A204.1 (cell line): ENCODE data around the gene LDLRAP1.

Source experiments
- FAIRE-seq: peaks from 2 replicates; lab custom pipeline; 2012; peaks lifted over from hg19 to GRCh38; lab: Jason Lieb, UNC

Gene LDLRAP1

DNA sequence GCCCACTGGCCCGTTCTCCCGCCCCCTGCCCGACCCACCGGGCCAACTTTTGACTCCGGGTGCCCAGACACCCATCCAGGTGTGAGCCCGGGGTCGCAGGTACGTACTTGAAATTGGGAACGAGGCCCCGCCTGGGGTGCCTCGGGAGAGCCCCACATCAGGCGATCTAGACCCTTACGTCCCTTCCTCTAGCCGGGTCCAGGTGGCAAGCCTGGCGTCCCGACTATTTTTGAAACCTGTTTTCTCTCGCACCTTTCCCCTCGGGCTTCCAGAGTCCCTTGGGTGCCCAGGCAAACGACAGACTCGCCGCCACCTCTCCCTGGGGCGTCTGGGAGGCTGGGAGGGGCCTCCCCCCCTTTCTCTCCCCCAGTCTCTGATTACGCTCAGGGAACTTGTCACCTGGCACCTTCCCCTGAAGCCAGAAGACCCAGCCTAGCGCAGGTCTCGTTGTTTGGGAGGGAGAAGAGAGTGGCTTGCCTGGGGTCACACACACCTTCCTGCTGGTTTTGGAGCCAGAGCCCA lies 898 bp downstream of the LDLRAP1 start:
- no peak for FAIRE-seq

DNA sequence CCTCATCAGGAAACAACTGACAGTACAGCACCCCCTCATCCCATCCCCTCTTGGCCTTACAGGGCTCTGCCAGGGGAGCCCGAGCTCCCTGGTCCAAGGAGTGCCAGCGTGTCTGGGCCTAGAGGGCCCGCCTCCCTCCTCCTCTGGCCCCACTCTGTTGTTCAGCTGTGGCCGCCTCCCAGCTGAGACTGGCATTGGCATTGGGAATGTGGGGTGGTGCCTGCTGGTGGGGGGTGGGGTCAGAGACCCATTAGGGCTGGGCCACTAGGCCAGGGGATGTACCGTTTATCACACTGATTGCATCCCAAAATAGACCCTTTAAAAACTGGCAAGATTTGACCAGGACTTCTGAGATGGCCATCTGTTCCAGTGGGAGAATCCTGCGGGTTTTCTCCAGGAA lies 1.4 kb downstream of the LDLRAP1 start:
- no peak for FAIRE-seq

- FAIRE-seq = no peak
Observed at GRCh38 chr1:25545767-25546166, 2.4 kb downstream of the LDLRAP1 start.

GRCh38 chr1:25546193-25546592 lies 2.8 kb downstream of the LDLRAP1 start:
- FAIRE-seq = no peak

DNA sequence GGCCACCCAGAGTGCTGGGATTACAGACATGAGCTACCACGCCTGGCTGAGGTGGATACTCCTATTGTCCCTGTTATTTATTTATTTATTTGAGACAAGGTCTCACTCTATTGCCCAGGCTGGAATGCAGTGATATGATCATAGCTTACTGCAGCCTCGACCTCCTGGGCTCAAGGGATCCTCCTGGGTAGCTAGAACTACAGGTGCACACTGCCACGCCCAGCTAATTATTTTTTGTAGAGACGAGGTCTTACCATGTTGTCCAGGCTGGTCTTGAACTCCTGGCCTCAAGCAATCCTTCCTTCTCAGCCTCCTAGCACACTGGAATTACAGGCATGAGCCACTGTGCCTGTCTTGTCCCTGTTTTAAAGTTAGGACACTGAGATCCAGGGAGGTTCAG lies 5.2 kb downstream of the LDLRAP1 start:
- FAIRE-seq = no peak

DNA sequence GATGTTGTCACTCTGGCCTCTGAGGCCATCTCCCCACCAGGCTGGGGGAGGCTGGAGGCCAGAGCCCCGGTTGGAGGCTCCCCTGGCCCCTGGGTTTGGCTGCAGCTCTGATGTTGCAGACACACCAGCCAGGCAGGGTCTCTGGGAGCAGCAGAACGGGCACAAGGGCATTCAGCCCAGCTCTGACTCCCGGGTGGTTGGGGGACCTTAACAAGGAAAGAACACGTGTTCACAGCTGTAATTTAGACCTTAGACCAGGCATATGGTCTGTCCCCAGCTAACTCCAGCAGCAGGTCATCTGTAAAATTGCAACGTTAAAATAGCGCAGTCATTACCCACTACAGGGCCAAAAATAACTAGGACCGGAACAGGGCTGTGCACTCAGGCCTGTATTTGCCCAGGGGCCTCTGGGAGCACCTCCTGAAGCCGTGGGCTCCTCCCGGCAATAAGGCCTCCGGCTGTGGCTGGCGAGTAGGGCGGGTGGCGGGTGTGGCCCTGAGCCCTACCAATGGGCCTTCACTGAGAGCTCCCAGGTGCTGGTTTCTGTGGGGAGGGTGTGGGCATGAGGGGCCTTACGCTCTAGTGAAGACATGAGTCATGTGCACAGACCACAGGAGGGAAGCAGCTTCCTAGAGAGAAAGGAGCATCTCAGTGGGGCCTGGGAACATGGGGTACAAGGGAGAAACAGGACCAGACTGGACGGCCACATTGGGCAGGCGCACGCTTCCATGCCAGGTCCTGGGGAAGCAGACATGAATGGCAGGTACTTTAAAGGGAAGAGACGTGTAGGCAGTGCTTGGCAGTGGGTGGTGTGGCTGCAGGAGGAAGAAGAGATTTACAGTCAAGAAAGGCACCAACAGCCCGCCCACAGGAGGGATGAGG lies 6.1 kb downstream of the LDLRAP1 start:
- FAIRE-seq = no peak

DNA sequence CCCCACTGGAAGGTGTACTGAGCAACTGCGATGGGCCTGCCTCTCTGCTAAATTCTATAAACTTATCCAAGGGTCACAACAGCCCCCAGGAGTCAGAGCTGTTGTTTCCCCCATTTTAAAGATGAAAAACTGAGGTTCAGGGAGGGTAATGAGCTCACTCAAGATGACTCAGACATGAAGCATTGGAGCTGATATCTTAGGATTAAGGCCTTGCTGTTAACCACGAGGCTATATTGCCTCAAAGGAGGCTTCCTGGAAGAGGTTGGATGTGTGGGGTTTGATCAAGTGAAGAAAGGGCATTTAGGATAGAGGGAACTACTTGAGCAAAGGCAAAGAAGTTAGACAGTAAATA lies 6.7 kb downstream of the LDLRAP1 start:
- FAIRE-seq = no peak

GRCh38 chr1:25550683-25551310 lies 7.4 kb downstream of the LDLRAP1 start:
- FAIRE-seq = no peak

DNA sequence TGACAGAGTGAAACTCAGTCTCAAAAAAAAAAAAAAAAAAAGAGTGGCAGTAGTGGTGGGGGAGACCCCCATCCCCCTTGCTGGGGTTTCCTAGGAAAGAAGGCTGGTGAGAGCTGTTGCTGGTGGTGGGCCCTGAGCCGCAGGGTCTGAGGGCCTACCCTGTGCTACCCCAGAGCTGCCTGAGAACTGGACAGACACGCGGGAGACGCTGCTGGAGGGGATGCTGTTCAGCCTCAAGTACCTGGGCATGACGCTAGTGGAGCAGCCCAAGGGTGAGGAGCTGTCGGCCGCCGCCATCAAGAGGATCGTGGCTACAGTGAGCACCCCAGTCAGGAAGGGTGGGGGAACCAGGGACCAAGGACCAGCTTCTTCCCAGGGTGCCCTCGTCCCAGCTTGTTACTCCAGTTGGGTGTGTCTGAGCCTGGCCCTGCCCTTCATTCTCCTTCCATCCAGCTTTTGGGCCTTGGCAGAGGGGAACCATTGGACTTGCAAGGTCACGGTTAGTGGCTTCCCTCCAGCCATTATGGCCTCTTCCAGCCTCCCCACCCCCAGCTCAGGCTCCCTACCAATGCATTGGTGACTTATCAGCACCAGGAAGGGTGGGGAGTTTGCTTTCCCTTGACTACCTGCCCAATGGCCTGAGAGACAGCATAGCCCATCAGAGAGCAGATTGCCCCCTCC lies 10.5 kb downstream of the LDLRAP1 start:
- FAIRE-seq = no peak

DNA sequence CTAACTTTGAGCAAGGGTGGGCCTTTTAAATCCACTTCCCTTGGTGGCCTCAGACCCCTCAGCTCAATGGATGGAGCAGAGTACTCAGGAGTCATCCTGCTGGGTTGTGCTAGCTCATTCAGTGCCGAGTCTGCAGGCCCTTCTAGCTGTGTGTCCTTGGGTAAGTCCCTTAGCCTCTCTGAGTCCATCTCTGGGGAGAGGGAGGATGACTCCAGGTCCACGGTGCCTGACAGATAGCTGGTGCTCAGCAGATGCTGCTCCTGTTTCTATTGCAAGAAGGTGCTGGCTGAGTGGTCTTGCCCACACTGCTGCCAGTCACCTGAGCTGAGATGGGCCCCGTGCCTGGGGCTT lies 11.0 kb downstream of the LDLRAP1 start:
- no peak for FAIRE-seq

- no peak for FAIRE-seq
Observed at GRCh38 chr1:25554886-25555752, 11.7 kb downstream of the LDLRAP1 start.

DNA sequence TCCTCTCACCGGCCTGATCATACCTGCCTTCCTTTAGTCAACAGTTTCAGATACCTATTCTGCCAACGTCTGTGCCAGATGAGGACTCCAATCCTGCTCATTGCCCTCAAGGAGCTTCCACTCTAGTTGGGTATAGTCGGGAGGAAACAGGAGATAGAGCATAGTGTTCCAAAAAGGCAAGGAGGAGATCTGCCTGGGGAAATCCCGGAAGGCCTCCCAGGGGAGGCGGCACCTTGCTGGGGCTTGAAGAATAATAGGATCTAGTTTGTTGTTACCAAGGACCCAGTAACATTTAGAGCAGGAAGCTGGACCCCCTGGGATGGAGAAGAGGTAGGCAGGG lies 12.3 kb downstream of the LDLRAP1 start:
- no peak for FAIRE-seq

DNA sequence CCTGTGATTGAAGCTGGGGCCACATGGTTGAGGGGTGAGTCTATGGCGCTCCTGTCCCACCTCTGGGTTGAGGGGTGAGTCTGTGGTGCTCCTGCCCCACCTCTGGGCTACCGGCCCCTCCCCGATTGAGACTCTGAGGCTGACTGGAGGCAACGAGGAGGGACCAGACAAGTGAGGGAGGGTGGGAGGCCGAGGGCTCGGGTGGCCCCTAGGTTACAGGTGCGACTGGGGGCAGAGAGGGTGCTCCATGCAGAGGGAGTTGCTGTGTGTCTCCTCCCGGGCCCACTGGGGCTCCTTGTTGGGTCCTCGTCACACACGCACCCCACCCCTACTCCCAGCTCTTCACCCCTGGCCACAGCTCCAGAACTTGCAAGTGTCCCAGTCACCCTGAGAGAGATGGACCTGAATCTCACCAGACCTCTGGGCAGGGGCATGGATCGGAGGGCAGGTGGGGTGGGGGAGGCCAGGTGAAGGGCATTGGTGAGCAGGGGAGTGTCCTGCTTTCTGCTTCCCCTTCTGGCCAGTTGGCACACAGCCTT lies 12.8 kb downstream of the LDLRAP1 start:
- FAIRE-seq = no peak

- no peak for FAIRE-seq
Observed at GRCh38 chr1:25556791-25557476, 13.5 kb downstream of the LDLRAP1 start.

GRCh38 chr1:25557543-25557942 lies 14.1 kb downstream of the LDLRAP1 start:
- no peak for FAIRE-seq

DNA sequence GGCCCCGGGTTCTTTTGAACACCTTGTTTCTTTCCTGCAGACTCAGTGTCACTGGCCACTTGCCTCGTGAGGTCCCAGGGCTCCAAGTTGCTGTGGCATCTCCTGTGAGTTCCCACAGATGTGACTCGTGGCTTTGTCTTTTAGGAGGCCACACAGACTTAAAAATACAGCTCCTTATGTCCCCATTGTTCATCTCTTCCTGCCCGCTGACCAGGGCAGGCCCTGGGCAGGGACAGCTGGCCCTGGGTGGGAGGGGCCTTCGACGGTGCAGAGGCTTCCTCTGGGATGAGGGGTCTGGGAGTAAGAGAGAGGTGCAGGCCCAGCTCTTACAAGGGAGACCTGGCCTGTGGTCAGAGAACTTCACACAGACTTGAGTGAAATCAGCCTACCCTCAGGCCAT lies 15.6 kb downstream of the LDLRAP1 start:
- FAIRE-seq = no peak

DNA sequence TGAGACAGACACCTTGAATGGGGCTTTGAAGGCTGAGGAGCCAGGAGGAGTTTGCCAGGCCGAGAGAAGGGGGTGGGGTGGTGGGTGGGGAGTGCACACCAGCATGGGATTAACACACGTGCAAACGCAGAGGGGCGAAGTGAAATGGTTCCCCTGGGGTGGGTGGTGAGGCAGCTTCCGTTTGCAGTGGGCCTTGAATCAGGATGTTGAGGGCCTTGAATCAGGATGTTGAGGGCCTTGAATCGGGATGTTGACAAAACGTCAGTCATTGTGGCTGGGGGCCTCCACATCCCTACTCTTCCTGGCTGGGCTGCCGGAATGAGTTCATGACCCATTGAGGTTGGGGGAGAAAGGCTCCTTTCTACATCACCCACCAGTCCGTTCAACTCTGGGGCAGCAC lies 16.6 kb downstream of the LDLRAP1 start:
- FAIRE-seq = no peak

DNA sequence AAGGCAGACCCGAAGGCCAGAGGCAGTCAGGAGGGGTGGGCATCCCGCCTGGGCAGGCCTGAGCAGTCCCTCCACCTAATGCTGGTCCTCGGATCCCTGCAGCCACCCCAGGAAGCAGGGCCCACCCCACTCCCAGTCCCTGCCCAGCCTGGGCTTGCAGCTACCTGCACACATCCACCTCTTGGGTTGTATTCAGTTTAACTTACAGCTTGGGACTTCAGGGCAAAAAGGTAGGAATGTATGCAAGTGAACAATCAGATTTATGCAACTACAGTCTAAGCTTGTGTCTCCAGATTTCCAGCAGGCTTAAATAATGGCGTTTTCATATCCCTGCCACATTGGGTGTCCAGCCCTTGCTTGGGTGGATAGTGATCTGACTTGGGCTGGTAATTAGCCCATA lies 17.4 kb downstream of the LDLRAP1 start:
- FAIRE-seq = no peak

GRCh38 chr1:25561421-25562100 lies 18.2 kb downstream of the LDLRAP1 start:
- FAIRE-seq = no peak

- no peak for FAIRE-seq
Observed at GRCh38 chr1:25562101-25562927, 18.9 kb downstream of the LDLRAP1 start.
